LoVo (cell line): ENCODE data around the gene FAM47C.
"Not testable (repeated sequence)": the region's sequence is repeated elsewhere in the genome, so short reads cannot be mapped to it uniquely, and the experiment has no call there.

ENCODE experiments used
- DNase-seq: peaks from one replicate; pipeline ENCODE4 v3.0.0-alpha.2; 2016; ENCODE audit warnings: low spot score

Gene FAM47C

DNA sequence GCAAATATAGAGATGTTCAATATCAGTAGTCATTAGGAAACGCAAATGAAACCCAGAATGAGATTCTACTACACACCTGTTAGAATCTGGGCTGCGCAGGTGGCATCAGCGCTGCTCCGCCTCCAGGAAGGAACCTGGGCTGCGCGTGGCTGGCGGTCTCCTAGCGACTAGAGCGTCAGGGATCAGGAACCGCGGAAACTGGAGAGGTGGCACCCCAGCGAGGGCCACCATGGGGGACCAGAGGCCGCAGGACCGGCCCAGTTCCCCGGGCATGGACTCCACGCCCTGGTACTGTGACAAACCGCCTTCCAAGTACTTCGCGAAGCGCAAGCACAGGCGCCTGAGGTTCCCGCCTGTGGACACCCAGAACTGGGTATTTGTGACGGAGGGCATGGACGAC is at the start of gene FAM47C:
TSS of gene FAM47C (plus strand) at position 185 of the 400 bp plus-strand sequence. CDS start at position 230, 45 bp downstream.
- not testable (repeated sequence) for DNase-seq

- no peak for DNase-seq
Measured at GRCh38 chrX:36961590-36961989, 46.6 kb upstream of the FAM47C start.

DNA sequence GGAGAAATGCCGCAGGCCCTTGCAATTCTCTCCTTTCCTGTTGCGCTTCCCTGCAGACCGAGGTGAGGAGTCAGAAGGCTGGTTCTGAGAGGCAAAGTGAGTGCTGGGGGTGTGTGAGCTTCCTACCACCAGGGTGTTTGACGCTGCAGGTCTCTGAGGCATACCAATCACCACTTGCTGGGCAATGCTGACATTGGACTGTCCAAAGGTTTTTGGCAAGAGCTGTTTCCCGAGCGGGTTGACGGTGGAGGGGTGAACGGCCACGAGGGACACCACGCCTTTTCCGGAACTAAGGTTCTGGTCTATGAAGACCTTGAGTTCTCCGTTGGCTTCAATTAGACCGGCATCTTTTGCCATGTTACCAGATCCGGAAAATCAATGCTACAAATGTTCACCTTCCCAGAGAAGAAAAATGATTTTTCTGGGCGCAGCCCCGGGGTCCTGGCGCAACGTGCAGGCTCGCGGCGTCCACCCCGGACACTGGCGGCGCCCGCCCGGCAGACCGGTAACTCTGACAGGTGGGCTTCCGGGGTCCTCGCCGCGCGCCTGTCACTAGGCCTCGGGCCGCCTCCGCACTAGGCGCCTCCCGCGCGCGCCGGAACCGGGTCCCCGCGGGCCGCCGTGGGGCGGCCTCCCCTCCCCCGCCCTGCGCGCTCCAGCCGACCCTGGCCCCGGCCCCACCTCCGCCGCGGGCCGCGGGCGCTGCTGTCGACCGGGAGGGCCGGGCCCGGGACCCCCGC is 44.9 kb upstream of the FAM47C start:
- no peak for DNase-seq

- DNase-seq = no peak
Measured at GRCh38 chrX:36963852-36964251, 44.3 kb upstream of the FAM47C start.

DNA sequence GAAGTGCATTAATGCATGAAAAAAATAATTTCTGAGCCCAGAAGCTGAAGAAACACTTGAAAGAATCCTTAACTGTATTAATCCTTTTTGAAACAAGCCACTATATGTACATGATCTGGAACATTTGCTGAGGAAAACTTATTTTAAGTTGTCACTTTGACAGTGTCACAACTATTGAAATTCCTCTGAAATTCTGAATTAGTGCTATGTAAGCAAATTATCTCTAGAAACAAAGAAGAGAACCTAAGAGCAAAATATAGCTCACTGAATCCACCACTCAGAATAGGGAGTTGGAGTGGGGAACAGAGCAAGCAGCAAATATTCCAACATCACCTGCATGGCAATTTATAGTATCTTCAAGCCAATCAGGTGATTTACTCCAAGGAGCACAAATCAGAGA is 34.6 kb upstream of the FAM47C start:
- DNase-seq = no peak

DNA sequence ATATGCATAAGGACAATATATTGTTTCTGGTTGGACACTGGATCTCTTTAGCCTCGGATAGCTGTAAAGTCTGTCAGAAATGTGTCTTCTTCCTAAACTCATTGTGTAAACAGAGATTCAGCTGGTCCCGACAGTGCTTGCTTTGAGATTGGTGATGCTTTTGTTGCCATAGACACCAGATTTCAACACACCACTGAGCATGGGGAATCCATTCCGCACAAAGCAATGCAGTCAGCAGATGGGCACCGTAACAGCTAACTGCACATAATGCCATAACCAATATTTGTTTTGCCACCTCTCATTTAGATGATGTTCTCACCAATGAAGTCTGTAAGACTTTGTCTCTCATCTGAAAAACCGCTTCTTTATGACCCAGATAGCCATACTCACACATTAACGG is 33.3 kb upstream of the FAM47C start:
- DNase-seq = no peak

GRCh38 chrX:36978886-36979285 is 29.3 kb upstream of the FAM47C start:
- DNase-seq = no peak

DNA sequence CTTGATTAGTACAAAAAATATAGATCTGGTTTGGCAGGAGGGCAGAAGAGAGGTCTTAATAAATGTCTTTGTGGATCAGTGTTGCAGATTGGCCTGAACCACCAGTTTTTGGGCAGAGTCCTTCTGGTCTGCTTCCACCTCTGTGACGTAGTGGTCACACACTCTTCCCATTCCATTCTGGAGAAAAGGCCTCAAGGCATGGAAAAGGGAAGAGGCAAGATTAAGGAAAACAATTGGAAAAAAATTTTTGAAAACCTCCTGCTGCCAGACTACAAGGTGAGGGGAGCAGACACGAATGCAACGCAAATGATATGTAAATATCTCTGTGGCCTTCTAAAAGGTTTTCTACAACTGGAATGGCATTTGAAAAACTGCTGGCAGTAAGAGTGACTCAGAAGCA is 24.3 kb upstream of the FAM47C start:
- no peak for DNase-seq

DNA sequence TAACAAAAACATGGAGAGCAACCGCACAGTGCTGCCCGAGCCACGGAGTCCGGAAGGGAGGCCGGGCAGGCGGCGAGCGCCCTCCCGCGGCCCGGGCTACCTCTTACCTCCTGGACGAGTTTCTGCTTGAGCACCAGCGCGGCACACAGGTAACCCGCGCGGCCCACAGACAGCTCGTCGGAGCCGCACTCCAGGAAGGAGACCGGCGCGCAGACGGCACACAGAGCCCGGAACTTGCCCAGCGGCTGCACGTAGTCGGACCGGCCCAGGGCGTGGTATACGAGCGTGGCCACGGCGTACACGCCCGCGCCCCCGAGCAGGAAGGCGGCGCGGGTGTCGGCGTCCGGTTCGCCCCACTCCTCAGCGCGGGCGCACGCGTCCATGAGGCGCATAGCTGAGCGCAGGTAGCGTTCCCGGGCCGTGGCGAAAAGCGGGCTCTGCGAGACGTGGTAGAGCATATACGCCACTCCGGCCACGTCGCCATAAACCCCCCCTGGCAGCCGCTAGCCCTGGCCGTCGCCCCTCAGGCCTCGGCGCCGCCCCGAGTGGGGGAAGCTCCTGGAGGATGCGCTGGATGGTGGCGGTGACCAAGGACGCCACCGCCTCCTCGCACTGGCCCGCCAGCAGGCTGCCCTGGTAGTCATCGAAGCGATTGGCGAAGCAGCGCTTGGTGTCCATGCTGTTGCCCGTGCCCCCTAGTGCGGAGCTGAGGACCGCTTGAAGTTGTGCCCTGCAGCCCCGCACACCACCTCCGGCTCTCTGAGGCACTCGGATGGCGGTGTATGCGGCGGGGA is 22.6 kb upstream of the FAM47C start:
- DNase-seq = not testable (repeated sequence)

DNA sequence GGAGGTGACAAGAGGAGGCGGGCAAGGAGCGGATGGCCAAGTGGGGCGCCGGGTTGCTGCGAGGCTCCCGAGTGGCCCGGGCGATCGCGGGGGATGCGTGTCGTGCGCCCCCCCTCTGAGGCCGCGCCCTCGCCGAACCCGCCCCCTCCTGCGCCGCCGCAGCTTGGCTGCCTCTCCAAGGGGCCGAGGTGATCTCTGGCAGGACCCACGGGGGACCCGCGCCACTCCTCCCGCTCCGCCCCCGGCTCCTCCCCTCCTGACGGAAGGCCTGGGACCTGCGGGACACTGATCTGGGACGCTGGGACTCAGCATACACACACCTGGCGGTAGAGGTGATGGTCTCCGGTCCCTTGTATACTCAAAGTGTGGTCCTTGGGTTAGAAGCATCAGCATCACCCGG is 21.9 kb upstream of the FAM47C start:
- no peak for DNase-seq

GRCh38 chrX:36987212-36987611 is 21.0 kb upstream of the FAM47C start:
- not testable (repeated sequence) for DNase-seq

- no peak for DNase-seq
Measured at GRCh38 chrX:37000140-37000539, 8.0 kb upstream of the FAM47C start.

DNA sequence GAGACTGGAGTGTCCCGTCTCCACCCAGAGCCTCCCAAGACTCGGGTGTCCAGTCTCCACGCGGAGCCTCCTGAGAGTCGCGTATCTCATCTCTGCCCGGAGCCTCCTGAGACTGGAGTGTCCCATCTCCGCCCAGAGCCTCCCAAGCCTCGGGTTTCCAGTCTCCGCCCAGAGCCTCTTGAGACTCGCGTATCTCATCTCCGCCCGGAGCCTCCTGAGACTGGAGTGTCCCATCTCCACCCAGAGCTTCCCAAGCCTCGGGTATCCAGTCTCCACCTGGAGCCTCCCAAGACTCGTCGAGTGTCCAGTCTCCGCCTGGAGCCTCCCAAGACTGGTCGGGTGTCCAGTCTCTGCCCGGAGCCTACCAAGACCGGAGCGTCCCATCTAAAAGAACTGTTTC is 2.3 kb downstream of the FAM47C start:
- DNase-seq = no peak

DNA sequence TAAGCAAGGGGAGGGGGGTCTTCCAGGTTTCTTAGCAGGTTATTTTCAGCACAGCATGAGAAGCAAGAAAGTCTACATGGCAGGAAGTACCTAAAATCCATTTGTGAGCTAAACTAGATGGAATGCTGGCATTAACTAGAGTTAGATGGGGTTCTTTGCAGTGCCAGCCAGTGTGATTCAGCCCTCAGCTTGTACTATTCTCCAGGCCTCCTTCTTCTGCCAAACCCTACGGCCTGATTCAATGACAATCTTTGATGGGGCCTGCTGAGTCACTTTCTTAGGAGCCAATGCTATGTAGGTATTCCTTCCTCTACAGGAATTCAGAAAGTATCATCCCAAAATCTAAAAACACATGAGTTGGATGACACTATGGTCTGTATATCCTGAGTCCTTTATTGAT is 26.1 kb downstream of the FAM47C start:
- not testable (repeated sequence) for DNase-seq

DNA sequence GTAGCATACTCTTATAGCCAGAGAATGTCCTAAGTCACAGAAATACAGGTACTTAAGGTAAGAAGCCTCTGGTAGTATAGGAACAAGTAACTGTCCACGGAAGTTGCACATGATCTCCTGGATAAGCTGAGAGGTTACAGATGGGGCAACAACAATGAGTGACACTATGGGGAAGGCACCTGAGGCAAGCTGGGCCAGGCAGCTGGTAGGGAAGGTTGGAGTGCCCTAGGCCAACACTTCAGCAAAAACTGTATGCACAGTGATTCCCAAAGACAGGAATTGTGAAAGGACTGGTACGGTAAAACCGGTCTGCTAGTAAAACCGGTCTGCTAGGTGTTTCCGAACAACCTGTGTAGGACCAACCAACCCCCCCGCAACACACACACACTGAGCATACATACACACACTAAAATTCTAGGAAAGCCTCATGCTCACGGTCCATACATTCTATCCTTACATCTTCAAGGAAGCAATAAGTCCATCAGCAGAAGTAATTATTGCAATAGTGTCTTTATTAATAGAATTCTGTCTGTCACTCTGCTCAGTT is 28.6 kb downstream of the FAM47C start:
- DNase-seq = not testable (repeated sequence)

GRCh38 chrX:37038814-37039213 is 30.6 kb downstream of the FAM47C start:
- not testable (repeated sequence) for DNase-seq

GRCh38 chrX:37042956-37043885 is 35.1 kb downstream of the FAM47C start:
- not testable (repeated sequence) for DNase-seq

DNA sequence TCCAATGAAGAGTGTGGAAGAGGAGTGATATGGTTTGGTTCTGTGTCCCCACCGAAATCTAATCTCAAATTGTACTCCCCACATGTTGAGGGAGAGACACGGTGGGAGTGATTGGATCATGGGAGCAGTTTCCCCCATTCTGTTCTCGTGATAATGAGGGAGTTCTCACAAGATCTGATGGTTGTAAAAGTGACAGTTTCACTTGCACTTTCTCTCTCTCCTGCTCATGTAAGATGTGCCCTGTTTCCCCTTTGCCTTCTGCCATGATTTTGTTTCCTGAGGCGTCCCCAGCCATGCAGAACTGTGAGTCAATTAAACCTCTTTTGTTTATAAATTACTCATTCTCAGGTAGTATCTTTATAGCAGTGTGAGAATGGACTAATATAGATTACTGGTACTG is 39.6 kb downstream of the FAM47C start:
- no peak for DNase-seq

GRCh38 chrX:37057572-37057971 is 49.4 kb downstream of the FAM47C start:
- not testable (repeated sequence) for DNase-seq

- DNase-seq = peak; percentile 0
Measured at GRCh38 chrX:37060999-37061398, 52.8 kb downstream of the FAM47C start.
